HepG2 (cell line): ENCODE results near the gene NUDT2. TPM values are rescaled to one million over a fixed set of nuclear protein-coding genes. Genes with fewer than 3 reads are reported as not detected.

Source experiments
- ATAC-seq: fragments of 200-7000 bp; cut with Tn5 transposase; 3 replicates; pipeline ENCODE4 v1.9.1; 2020; ENCODE audit warnings: mild to moderate bottlenecking, moderate library complexity
- BruUV-seq: library from RNA; stranded (reverse); fragments of 400-500 nt; replicated peaks from 2 replicates; lab custom pipeline; 2021; lab: Mats Ljungman, UMichigan
- CTCF ChIA-PET: fragments of 300-600 bp; formaldehyde crosslinking; extraction: SDS; loops from one replicate; lab custom pipeline; 2021; ENCODE audit warnings: low total read pairs, inconsistent platforms, low intra/inter-chr PET ratio; lab: Yijun Ruan, JAX
- POLR2A ChIA-PET: fragments of 350-600 bp; sonication (Branson Sonifier 250); formaldehyde crosslinking; loops from one replicate; lab custom pipeline; 2020; ENCODE audit warnings: antibody characterized with exemption, inconsistent platforms; lab: Yijun Ruan, JAX
- DNase-seq: peaks from one replicate; pipeline ENCODE4 v3.0.0-alpha.2; 2015; ENCODE audit warnings: low spot score
- FAIRE-seq: peaks from 3 replicates; lab custom pipeline; 2011; peaks lifted over from hg19 to GRCh38; lab: Jason Lieb, UNC
- H2AFZ ChIP-seq: one replicate; pipeline ENCODE4 v1.6.1; 2011; ENCODE audit warnings: low read length, inconsistent platforms
- H3K27ac ChIP-seq: fragments of 300-600 bp; 3 replicates; pipeline ENCODE4 v1.8.0; 2011; ENCODE audit warnings: mixed run types, mild to moderate bottlenecking, mixed read lengths, low read length, inconsistent platforms; ENCODE audit not compliant: insufficient read depth; ENCODE audit errors: extremely low read length
- H3K27me3 ChIP-seq, 2 experiments: fragments of 200-600 bp in 1 of 2; 2 replicates in 1 of 2; 3 replicates in 1 of 2; pipeline versions ENCODE4 v1.6.0 to v1.8.0; 2011; ENCODE audit warnings: low read length in 2 of 2, mild to moderate bottlenecking in 2 of 2, moderate library complexity in 2 of 2, inconsistent platforms in 1 of 2; ENCODE audit not compliant: insufficient read depth in 2 of 2, control insufficient read depth in 1 of 2
- H3K36me3 ChIP-seq, 2 experiments: fragments of 200-600 bp in 1 of 2; replicated peaks in 1 of 2; 2 replicates in 1 of 2; 3 replicates in 1 of 2; pipeline versions ENCODE4 v1.5.1 to v1.8.0; 2011; ENCODE audit warnings: low read length in 2 of 2, inconsistent platforms in 1 of 2; ENCODE audit not compliant: insufficient read depth in 2 of 2, control insufficient read depth in 1 of 2
- H3K4me1 ChIP-seq: 2 replicates; pipeline ENCODE4 v1.5.1; 2012; ENCODE audit warnings: low read length, inconsistent platforms; ENCODE audit not compliant: insufficient read depth
- H3K4me2 ChIP-seq: 2 replicates; pipeline ENCODE4 v1.6.0; 2011; ENCODE audit warnings: low read depth, low read length, inconsistent platforms
- H3K4me3 ChIP-seq, 3 experiments: fragments of 200-600 bp in 1 of 3; sonication (generic), shearing (Covaris generic) in 1 of 3; replicated peaks in 1 of 3; 2 replicates each; pipeline ENCODE4 v1.5.1; 2011 to 2016; ENCODE audit warnings: low read length in 3 of 3, inconsistent platforms in 2 of 3, low read depth in 2 of 3, mild to moderate bottlenecking in 2 of 3, control low read depth in 1 of 3, mixed read lengths in 1 of 3; ENCODE audit not compliant: insufficient read depth in 1 of 3
- H3K79me2 ChIP-seq: one replicate; pipeline ENCODE4 v1.6.1; 2011; ENCODE audit warnings: low read length, inconsistent platforms; ENCODE audit not compliant: insufficient read depth
- H3K9ac ChIP-seq: 2 replicates; pipeline ENCODE4 v1.6.0; 2011; ENCODE audit warnings: mild to moderate bottlenecking, low read depth, low read length, inconsistent platforms; ENCODE audit not compliant: insufficient read depth
- H3K9me3 ChIP-seq: 2 replicates; pipeline ENCODE4 v1.5.1; 2012; ENCODE audit warnings: mild to moderate bottlenecking, low read length
- H4K20me1 ChIP-seq: 2 replicates; pipeline ENCODE4 v1.6.0; 2011; ENCODE audit warnings: inconsistent platforms, mild to moderate bottlenecking, low read length, moderate library complexity; ENCODE audit not compliant: insufficient read depth
- DMAP1 ChIP-seq: IDR thresholded peaks from 2 replicates; pipeline ENCODE4 v1.6.1; 2016
- GTF3A ChIP-seq: sonication (generic); formaldehyde crosslinking; conservative IDR thresholded peaks from 2 replicates; pipeline ENCODE4 v1.4.0; 2020; ENCODE audit warnings: mild to moderate bottlenecking, missing genetic modification reagents
- JUNB ChIP-seq: sonication (generic); formaldehyde crosslinking; IDR thresholded peaks from 2 replicates; pipeline ENCODE4 v1.8.0; 2022; ENCODE audit warnings: missing genetic modification reagents, mild to moderate bottlenecking, borderline replicate concordance
- KLF15 ChIP-seq: sonication (generic); formaldehyde crosslinking; IDR thresholded peaks from 2 replicates; pipeline ENCODE4 v1.8.1; 2023; ENCODE audit warnings: borderline replicate concordance, mild to moderate bottlenecking, inconsistent platforms, missing genetic modification reagents, mixed read lengths
- MTA1 ChIP-seq: sonication (generic); formaldehyde crosslinking; IDR thresholded peaks from 2 replicates; pipeline ENCODE4 v1.4.0; 2020; ENCODE audit warnings: missing genetic modification reagents, mild to moderate bottlenecking, borderline replicate concordance
- NR2F1 ChIP-seq, 2 experiments: fragments of 450-650 bp in 1 of 2; formaldehyde crosslinking in 1 of 2; IDR thresholded peaks; 2 replicates each; pipeline versions ENCODE4 v1.5.0 to v1.6.1; 2016 to 2020; ENCODE audit warnings: mild to moderate bottlenecking in 1 of 2, missing compliant biosample characterization in 1 of 2, missing genetic modification reagents in 1 of 2, moderate library complexity in 1 of 2
- RBFOX2 ChIP-seq: fragments of 200-400 bp; formaldehyde crosslinking; IDR thresholded peaks from 2 replicates; pipeline ENCODE4 v1.6.1; 2017; ENCODE audit warnings: low read depth, mild to moderate bottlenecking, low read length
- SP2 ChIP-seq: sonication (generic); formaldehyde crosslinking; IDR thresholded peaks from 2 replicates; pipeline ENCODE4 v1.5.1; 2020; ENCODE audit warnings: mild to moderate bottlenecking, missing genetic modification reagents
- TCF12 ChIP-seq, 2 experiments: fragments of 450-650 bp in 1 of 2; sonication (generic) in 1 of 2; formaldehyde crosslinking in 1 of 2; IDR thresholded peaks; 2 replicates each; pipeline versions ENCODE4 v1.6.1 to v1.8.0; 2017 to 2022; ENCODE audit warnings: antibody characterized with exemption in 1 of 2, mild to moderate bottlenecking in 1 of 2, missing genetic modification reagents in 1 of 2, moderate library complexity in 1 of 2
- ZFP82 ChIP-seq: sonication (generic); formaldehyde crosslinking; IDR thresholded peaks from 2 replicates; pipeline ENCODE4 v1.5.1; 2020; ENCODE audit warnings: mild to moderate bottlenecking, missing genetic modification reagents, borderline replicate concordance
- ZNF788 ChIP-seq: sonication (generic); formaldehyde crosslinking; IDR thresholded peaks from 2 replicates; pipeline ENCODE4 v1.5.0; 2020; ENCODE audit warnings: mild to moderate bottlenecking, missing genetic modification reagents, borderline replicate concordance
- ZNF792 ChIP-seq: IDR thresholded peaks from 2 replicates; pipeline ENCODE4 v1.6.1; 2016
- ZSCAN9 ChIP-seq: IDR thresholded peaks from 2 replicates; pipeline ENCODE4 v1.6.1; 2016; ENCODE audit warnings: borderline replicate concordance
- WGBS: methylation state at CpG from one replicate; pipeline ENCODE4 v1.1.6; 2017; ENCODE audit warnings: low lambda C conversion rate; 5-methylcytosine and 5-hydroxymethylcytosine counted together
- in situ Hi-C: cut with HindIII; loops from 2 replicates; pipeline ENCODE4 v1.10.0; 2017; ENCODE audit warnings: low pct_unique_long_range_greater_than_20kb; ENCODE audit not compliant: extremely low pct_ligation_motif_present
- intact Hi-C: fragments of 100-400 bp; cut with micrococcal nuclease; formaldehyde crosslinking; loops from one replicate; pipeline ENCODE4 v1.10.0; 2022; ENCODE audit not compliant: unreplicated experiment
- polyA plus RNA-seq, 8 experiments: library from polyadenylated mRNA; depleted of rRNA in 3 of 8; stranded (reverse) in 7 of 8; unstranded in 1 of 8; fragments of >200 nt; fragmentation: Illumina TruSeq in 4 of 8; extraction: Trizol in 4 of 8; gene quantifications; 2 replicates each; pipeline versions ENCODE4 v1.2.1 to v1.2.3, GENCODE V29; 2011 to 2016; ENCODE audit warnings: low read depth in 4 of 8, missing spikeins in 1 of 8, mixed read lengths in 1 of 8; ENCODE audit not compliant: insufficient read depth in 1 of 8
- total RNA-seq, 5 experiments: library from RNA; depleted of rRNA; stranded (reverse); fragments of >200 nt; fragmentation: Illumina TruSeq; extraction: Trizol; gene quantifications; 2 replicates each; pipeline ENCODE4 v1.2.3, GENCODE V29; 2016; ENCODE audit warnings: low read depth in 1 of 5
- TF ChIP-seq, protein P1 (sequence below): conservative IDR thresholded peaks from 2 replicates; pipeline ENCODE4 v1.6.1; 2018; ENCODE audit warnings: missing genetic modification reagents
- TF ChIP-seq, protein P2 (sequence below): sonication (generic); formaldehyde crosslinking; IDR thresholded peaks from 2 replicates; pipeline ENCODE4 v1.5.1; 2020; ENCODE audit warnings: mild to moderate bottlenecking, missing genetic modification reagents

The NUDT2 gene
- total and polyA plus RNA-seq, 2 of the 13 experiments (the other 11 are each of a cell fraction or from before 2014, with no cell fraction given): 19.9 to 24.6 TPM

DNA sequence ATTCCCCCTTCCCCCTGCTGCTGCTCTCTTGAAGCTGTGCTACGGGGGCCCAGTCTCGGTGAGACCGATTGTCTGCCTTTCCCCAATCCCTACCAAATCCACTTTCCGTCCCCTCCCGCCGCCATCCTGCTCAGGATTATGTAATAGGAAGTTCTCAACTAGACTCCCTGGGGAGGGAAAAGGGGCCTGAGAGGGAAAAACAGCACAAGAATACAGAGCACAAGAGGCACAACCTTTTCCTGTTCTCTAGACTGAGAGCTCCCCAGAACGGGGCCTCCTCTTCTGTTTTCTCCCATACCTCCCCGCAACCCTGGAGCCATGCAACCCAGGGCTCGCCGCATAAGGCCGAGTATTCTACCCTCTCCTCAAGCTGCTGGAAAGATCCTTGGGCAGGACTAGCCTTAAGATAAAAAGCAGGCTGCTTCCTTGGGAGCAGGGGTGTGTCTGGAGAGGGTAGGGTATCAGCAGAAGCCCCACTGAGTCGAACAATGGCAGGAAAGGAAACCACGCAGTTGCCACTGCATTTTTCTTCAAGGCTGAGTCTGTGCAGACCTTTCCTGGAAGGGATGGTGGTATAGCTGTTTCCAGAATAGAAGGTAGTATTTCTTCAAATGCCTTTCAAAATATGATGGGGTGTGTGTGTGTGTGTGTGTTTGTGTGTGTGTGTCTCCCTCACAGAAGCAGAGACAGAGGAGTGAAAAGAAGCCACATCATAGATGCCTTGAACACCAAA is 34.4 kb downstream of the NUDT2 start (continued):
- TF ChIP-seq ZFP82 (CRISPR knock-in tag) (no peak), TCF12 (IDR thresholded peaks at IDR 0.05) (no peak), TCF12 (CRISPR knock-in tag; IDR thresholded peaks at IDR 0.05) (no peak), DMAP1 (CRISPR knock-in tag) (no peak), GTF3A (CRISPR knock-in tag) (no peak), ZNF792 (CRISPR knock-in tag) (no peak), RBFOX2 (no peak), MTA1 (CRISPR knock-in tag) (no peak), ZSCAN9 (no peak)

DNA sequence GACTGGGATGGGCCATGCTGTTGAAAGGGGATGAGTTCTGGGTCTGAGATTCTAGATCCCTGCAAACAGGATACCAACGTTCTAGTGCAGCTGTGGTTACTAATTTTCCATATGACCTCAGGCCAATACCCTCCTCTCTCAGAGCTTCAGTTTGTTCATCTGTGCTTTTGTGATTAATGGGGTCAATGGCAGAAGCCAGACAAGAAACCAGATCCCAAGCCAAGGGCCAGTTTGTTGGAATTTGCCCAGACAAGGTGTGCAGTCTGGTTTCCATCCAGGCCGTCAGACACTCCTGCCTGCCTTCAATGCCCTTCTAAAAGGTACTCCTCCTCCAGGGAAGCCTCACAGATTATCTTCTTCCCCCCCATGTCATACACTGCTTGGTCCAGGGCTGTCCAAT is 35.9 kb downstream of the NUDT2 start:
- H3K36me3 ChIP-seq: peaks cover 6 to 12% of the 10 kb centered on the region in 2 experiments; a peak in 4 of 5 replicates
- no peaks in the 10 kb centered on the region for H3K27me3 ChIP-seq
- CTCF ChIA-PET: no interaction called here
- FAIRE-seq (no peak), DNase-seq (no peak), ATAC-seq (no peak)
- no TSS peak for BruUV-seq
- POLR2A ChIA-PET: interaction anchor here (1.0 kb wide), 1 partner anchor 9 kb away, joined by 3 read pairs; no protein-coding TSS in a partner anchor
- no peaks in the 10 kb centered on the region for H4K20me1 ChIP-seq
- H3K9ac ChIP-seq: no peak overlapping the region
- peaks cover 6% of the 10 kb centered on the region; the same call in 1 of the 2 replicates for H3K9me3 ChIP-seq
- H3K27ac ChIP-seq: no peak overlapping the region
- H3K4me2 ChIP-seq: no peak overlapping the region
- no peaks in the 10 kb centered on the region for H3K79me2 ChIP-seq
- intact Hi-C loops (no loop called here), in situ Hi-C loops (no loop called here)
- peaks cover 36% of the 10 kb centered on the region for H3K4me1 ChIP-seq
- no peak overlapping the region for H2AFZ ChIP-seq
- 81% methylated on average over 2 of the region's 2 CpGs for WGBS
- H3K4me3 ChIP-seq: no peak overlapping the region
- TF ChIP-seq ZNF788 (no peak), SP2 (CRISPR knock-in tag) (no peak), KLF15 (CRISPR knock-in tag) (no peak), ZSCAN9 (no peak), JUNB (no peak), NR2F1 (CRISPR knock-in tag; IDR thresholded peaks at IDR 0.05) (no peak)
- TF ChIP-seq, protein P1, sequence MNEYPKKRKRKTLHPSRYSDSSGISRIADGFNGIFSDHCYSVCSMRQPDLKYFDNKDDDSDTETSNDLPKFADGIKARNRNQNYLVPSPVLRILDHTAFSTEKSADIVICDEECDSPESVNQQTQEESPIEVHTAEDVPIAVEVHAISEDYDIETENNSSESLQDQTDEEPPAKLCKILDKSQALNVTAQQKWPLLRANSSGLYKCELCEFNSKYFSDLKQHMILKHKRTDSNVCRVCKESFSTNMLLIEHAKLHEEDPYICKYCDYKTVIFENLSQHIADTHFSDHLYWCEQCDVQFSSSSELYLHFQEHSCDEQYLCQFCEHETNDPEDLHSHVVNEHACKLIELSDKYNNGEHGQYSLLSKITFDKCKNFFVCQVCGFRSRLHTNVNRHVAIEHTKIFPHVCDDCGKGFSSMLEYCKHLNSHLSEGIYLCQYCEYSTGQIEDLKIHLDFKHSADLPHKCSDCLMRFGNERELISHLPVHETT: no peak
- TF ChIP-seq, protein P2, sequence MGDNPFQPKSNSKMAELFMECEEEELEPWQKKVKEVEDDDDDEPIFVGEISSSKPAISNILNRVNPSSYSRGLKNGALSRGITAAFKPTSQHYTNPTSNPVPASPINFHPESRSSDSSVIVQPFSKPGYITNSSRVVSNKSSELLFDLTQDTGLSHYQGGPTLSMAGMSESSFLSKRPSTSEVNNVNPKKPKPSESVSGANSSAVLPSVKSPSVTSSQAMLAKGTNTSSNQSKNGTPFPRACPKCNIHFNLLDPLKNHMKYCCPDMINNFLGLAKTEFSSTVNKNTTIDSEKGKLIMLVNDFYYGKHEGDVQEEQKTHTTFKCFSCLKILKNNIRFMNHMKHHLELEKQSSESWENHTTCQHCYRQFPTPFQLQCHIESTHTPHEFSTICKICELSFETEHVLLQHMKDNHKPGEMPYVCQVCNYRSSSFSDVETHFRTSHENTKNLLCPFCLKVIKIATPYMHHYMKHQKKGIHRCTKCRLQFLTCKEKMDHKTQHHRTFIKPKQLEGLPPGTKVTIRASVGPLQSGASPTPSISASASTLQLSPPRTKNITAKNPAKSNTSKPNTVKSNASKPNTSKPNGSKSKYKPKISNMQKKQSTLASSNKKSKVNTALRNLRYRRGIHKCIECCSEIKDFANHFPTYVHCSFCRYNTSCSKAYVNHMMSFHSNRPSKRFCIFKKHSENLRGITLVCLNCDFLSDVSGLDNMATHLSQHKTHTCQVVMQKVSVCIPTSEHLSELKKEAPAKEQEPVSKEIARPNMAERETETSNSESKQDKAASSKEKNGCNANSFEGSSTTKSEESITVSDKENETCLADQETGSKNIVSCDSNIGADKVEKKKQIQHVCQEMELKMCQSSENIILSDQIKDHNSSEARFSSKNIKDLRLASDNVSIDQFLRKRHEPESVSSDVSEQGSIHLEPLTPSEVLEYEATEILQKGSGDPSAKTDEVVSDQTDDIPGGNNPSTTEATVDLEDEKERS (CRISPR knock-in tag): no peak
